Mucosa of rectum (tissue), 2 donors: ENCODE measurements around the gene TNP2.

Experiments
- H3K27ac ChIP-seq, 2 donors: one replicate each; pipeline ENCODE4 v1.7.0; 2013; ENCODE audit warnings: inconsistent platforms in 2 of 2, low read depth in 2 of 2, low read length in 2 of 2
- H3K27me3 ChIP-seq, 2 donors: one replicate each; pipeline ENCODE4 v1.7.0; 2013; ENCODE audit warnings: low read length in 2 of 2; ENCODE audit not compliant: control insufficient read depth in 2 of 2, insufficient read depth in 2 of 2
- H3K36me3 ChIP-seq, 2 donors: one replicate each; pipeline ENCODE4 v1.7.0; 2013; ENCODE audit warnings: low read length in 2 of 2; ENCODE audit not compliant: control insufficient read depth in 2 of 2, insufficient read depth in 2 of 2
- H3K4me1 ChIP-seq, 2 donors: one replicate each; pipeline ENCODE4 v1.7.0; 2013; ENCODE audit warnings: low read length in 2 of 2, mild to moderate bottlenecking in 1 of 2; ENCODE audit not compliant: control insufficient read depth in 2 of 2, insufficient read depth in 2 of 2
- H3K4me3 ChIP-seq, 2 donors: one replicate each; pipeline ENCODE4 v1.7.0; 2013; ENCODE audit warnings: low read length in 2 of 2
- H3K9ac ChIP-seq, 2 donors: one replicate each; pipeline ENCODE4 v1.7.0; 2013; ENCODE audit warnings: low read length in 2 of 2, low read depth in 1 of 2, mild to moderate bottlenecking in 1 of 2
- H3K9me3 ChIP-seq, 2 donors: one replicate each; pipeline ENCODE4 v1.7.0; 2013; ENCODE audit warnings: low read length in 2 of 2; ENCODE audit not compliant: control insufficient read depth in 2 of 2
- donor health status: healthy.
- donor health status: Normal muscosa, but diverticular disease.

TNP2 gene

GRCh38 chr16:11309895-11310633 lies 40.9 kb upstream of the TNP2 start:
- H3K4me3 ChIP-seq: no peak overlapping the region
- peak overlapping the region in 1 of 2 donors; percentile 52 for H3K27ac ChIP-seq
- H3K36me3 ChIP-seq: no peaks in the 10 kb centered on the region
- no peak overlapping the region for H3K9ac ChIP-seq
- peaks cover 9 to 21% of the 10 kb centered on the region in 2 donors for H3K4me1 ChIP-seq
- no peaks in the 10 kb centered on the region for H3K27me3 ChIP-seq
- H3K9me3 ChIP-seq: no peaks in the 10 kb centered on the region

GRCh38 chr16:11308493-11309283 lies 39.6 kb upstream of the TNP2 start:
- H3K4me1 ChIP-seq: peaks cover 9 to 21% of the 10 kb centered on the region in 2 donors
- no peak overlapping the region for H3K27ac ChIP-seq
- no peak overlapping the region for H3K4me3 ChIP-seq

GRCh38 chr16:11307639-11308492 lies 38.7 kb upstream of the TNP2 start:
- Histone ChIP-seq H3K27ac (peak overlapping the region; percentile 6 to 23), H3K4me3 (no peak overlapping the region), H3K36me3 (no peaks in the 10 kb centered on the region), H3K9me3 (no peaks in the 10 kb centered on the region), H3K9ac (no peak overlapping the region), H3K27me3 (no peaks in the 10 kb centered on the region), H3K4me1 (peaks cover 6 to 18% of the 10 kb centered on the region in 2 donors)

More at GRCh38 chr16:11308493-11309283, 39.6 kb upstream of the TNP2 start:
- H3K36me3 ChIP-seq: no peaks in the 10 kb centered on the region
- H3K9ac ChIP-seq: no peak overlapping the region
- no peaks in the 10 kb centered on the region for H3K9me3 ChIP-seq
- no peaks in the 10 kb centered on the region for H3K27me3 ChIP-seq

DNA sequence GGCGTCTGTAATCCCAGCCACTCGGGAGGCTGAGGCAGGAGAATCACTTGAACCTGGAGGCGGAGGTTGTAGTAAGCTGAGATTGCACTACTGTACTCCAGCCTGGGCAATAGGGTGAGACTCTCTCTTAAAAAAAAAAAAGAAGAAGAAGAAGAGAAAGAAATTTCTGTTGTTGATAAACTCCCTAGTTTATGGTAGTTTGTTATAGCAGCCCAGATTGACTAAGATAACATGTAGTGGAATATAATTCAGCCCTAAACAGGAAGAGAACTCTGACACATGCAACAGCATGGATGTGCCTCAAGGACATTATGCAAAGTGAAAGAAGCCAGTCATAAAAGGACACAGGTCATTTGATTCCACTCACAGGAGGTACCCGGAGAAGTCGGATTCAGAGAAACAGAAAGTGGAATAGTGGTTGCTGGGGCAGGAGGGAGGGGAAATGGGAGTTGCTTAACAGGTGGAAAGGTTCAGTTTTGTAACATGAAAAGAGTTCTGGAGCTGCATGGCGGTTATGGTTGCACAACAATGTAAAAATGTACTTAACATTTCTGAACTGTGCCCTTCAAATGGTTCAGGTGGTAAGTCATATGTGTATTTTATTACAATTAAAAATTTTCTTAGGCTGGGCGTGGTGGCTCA lies 38.0 kb upstream of the TNP2 start:
- peak overlapping the region in 1 of 2 donors; percentile 23 for H3K27ac ChIP-seq
- no peaks in the 10 kb centered on the region for H3K36me3 ChIP-seq
- no peaks in the 10 kb centered on the region for H3K27me3 ChIP-seq
- H3K9me3 ChIP-seq: no peaks in the 10 kb centered on the region
- peaks cover 5 to 12% of the 10 kb centered on the region in 2 donors for H3K4me1 ChIP-seq
- no peak overlapping the region for H3K4me3 ChIP-seq
- H3K9ac ChIP-seq: no peak overlapping the region

DNA sequence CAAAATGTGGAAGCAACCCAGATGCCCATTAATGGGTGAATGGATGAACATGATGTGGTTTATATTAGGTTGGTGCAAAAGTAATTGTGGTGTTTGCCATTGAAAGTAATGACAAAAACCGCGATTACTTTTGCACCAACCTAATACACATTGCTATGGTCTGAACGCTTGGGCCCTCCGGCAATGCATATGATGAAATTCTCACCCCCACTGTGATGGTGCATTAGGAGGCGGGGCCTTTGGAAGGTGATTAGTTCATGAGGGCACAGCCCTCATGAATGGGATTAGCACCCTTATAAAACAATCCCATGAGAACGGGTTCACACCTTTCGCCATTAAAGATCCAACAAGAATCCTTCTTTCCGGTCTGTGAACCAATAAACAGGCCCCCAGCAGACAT lies 37.3 kb upstream of the TNP2 start:
- H3K27me3 ChIP-seq: no peaks in the 10 kb centered on the region
- H3K9ac ChIP-seq: no peak overlapping the region
- no peak overlapping the region for H3K27ac ChIP-seq
- peaks cover 5 to 7% of the 10 kb centered on the region in 2 donors for H3K4me1 ChIP-seq
- no peaks in the 10 kb centered on the region for H3K36me3 ChIP-seq
- no peaks in the 10 kb centered on the region for H3K9me3 ChIP-seq
- no peak overlapping the region for H3K4me3 ChIP-seq

- no peak overlapping the region for H3K9ac ChIP-seq
- H3K4me1 ChIP-seq: peaks cover 0 to 7% of the 10 kb centered on the region in 2 donors
- no peak overlapping the region for H3K4me3 ChIP-seq
- no peak overlapping the region for H3K27ac ChIP-seq
- H3K9me3 ChIP-seq: no peaks in the 10 kb centered on the region
- H3K27me3 ChIP-seq: no peaks in the 10 kb centered on the region
- no peaks in the 10 kb centered on the region for H3K36me3 ChIP-seq
Observed at GRCh38 chr16:11303405-11304138, 34.4 kb upstream of the TNP2 start.

- Histone ChIP-seq H3K27me3 (no peaks in the 10 kb centered on the region), H3K9me3 (no peaks in the 10 kb centered on the region), H3K4me1 (peaks cover 0 to 4% of the 10 kb centered on the region in 2 donors), H3K9ac (no peak overlapping the region), H3K27ac (no peak overlapping the region), H3K36me3 (no peaks in the 10 kb centered on the region), H3K4me3 (no peak overlapping the region)
Observed at GRCh38 chr16:11302977-11303376, 33.9 kb upstream of the TNP2 start.

DNA sequence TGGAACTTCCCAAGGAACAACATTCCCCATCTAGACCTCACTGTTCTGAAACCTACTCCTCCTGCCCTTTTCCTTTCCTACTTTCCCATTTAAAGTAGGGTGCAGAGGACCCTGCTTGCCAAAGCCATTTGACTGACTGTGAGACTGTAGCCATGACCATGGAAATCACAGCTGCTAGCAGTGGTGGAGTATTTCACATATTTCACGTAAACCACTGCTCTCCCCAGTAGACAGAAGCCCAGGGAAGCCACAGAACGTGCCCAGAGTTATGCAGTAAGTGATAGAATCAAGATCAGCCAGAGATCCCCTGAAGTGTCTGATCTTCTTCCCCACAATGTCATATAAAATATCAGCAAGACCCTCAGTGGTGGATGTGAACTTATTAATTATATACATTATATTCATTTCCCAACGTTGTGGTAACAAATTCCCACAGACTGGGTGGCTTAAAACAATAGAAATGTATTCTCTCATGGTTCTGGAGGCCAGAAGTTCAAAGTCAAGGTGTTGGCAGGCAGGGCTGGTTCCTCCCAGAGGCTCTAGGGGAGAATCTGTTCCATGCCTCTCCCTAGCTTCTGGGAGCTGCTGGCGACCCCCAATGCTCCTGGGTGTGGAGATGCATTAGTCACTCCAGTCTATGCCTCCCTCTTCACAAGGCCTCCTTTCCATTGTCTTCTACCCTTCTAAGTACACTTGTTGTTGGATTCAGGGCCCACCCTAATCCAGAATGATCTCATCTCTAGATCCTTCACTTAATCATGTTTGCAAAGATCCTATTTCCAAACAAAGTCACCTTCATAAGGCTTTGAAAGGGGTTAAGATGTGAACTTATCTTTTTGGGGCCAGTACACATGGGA lies 32.7 kb upstream of the TNP2 start:
- Histone ChIP-seq H3K9ac (no peak overlapping the region), H3K27me3 (no peaks in the 10 kb centered on the region), H3K4me1 (peaks cover 9 to 10% of the 10 kb centered on the region in 2 donors), H3K4me3 (no peak overlapping the region), H3K27ac (no peak overlapping the region), H3K36me3 (no peaks in the 10 kb centered on the region), H3K9me3 (no peaks in the 10 kb centered on the region)

- no peaks in the 10 kb centered on the region for H3K36me3 ChIP-seq
- H3K9ac ChIP-seq: no peak overlapping the region
- H3K4me1 ChIP-seq: peaks cover 12 to 14% of the 10 kb centered on the region in 2 donors
- no peaks in the 10 kb centered on the region for H3K9me3 ChIP-seq
- H3K27ac ChIP-seq: no peak overlapping the region
- H3K27me3 ChIP-seq: no peaks in the 10 kb centered on the region
- H3K4me3 ChIP-seq: no peak overlapping the region
Observed at GRCh38 chr16:11300560-11300892, 31.4 kb upstream of the TNP2 start.
